Activated CD8-positive, alpha-beta memory T cell treated with anti-CD3 and anti-CD28 coated beads for 4 hours (primary cell): ENCODE data around the gene METRNL.
"Not testable (repeated sequence)": the region's sequence is repeated elsewhere in the genome, so short reads cannot be mapped to it uniquely, and the experiment has no call there.

Experiments used
- DNase-seq, 2 donors: peaks; one replicate each; pipeline ENCODE4 v3.0.0-alpha.2; 2020; ENCODE audit warnings: low read depth in 2 of 2

Gene METRNL

GRCh38 chr17:83079352-83079747 lies at the start of gene METRNL:
METRNL (plus strand) TSS chr17:83079609; CDS start chr17:83079816, 207 bp downstream.
- DNase-seq, result peak; percentile 28 to 40

- DNase-seq, result no peak
Measured at GRCh38 chr17:83030432-83030831, 49.0 kb upstream of the METRNL start.

- no peak for DNase-seq
Measured at GRCh38 chr17:83031321-83031945, 48.0 kb upstream of the METRNL start.

GRCh38 chr17:83031946-83032451 lies 47.4 kb upstream of the METRNL start:
- not testable (repeated sequence) for DNase-seq

GRCh38 chr17:83032781-83033180 lies 46.6 kb upstream of the METRNL start:
- DNase-seq, result no peak

- DNase-seq, result no peak
Measured at GRCh38 chr17:83034525-83034924, 44.9 kb upstream of the METRNL start.

GRCh38 chr17:83035722-83036121 lies 43.7 kb upstream of the METRNL start:
- no peak for DNase-seq

GRCh38 chr17:83036193-83036592 lies 43.2 kb upstream of the METRNL start:
- DNase-seq, result no peak

GRCh38 chr17:83036666-83037065 lies 42.7 kb upstream of the METRNL start:
- no peak for DNase-seq

- DNase-seq, result no peak
Measured at GRCh38 chr17:83037084-83037873, 42.1 kb upstream of the METRNL start.

GRCh38 chr17:83037874-83038165 lies 41.6 kb upstream of the METRNL start:
- no peak for DNase-seq

GRCh38 chr17:83038983-83039382 lies 40.4 kb upstream of the METRNL start:
- DNase-seq, result not testable (repeated sequence)

- no peak for DNase-seq
Measured at GRCh38 chr17:83041305-83041704, 38.1 kb upstream of the METRNL start.

GRCh38 chr17:83042522-83043158 lies 36.8 kb upstream of the METRNL start:
- no peak for DNase-seq

GRCh38 chr17:83044479-83044878 lies 34.9 kb upstream of the METRNL start:
- DNase-seq, result not testable (repeated sequence)

GRCh38 chr17:83046448-83047181 lies 32.8 kb upstream of the METRNL start:
- no peak for DNase-seq

GRCh38 chr17:83047182-83047478 lies 32.3 kb upstream of the METRNL start:
- no peak for DNase-seq

GRCh38 chr17:83047818-83048475 lies 31.5 kb upstream of the METRNL start:
- not testable (repeated sequence) for DNase-seq

- no peak for DNase-seq
Measured at GRCh38 chr17:83050651-83051395, 28.6 kb upstream of the METRNL start.

GRCh38 chr17:83051396-83052240 lies 27.8 kb upstream of the METRNL start:
- peak; percentile 95 for DNase-seq
